GM12891 (cell line): Measurements from ENCODE around the gene MACROH2A1.

Source experiments
- DNase-seq: peaks from one replicate; pipeline ENCODE4 v3.0.0; 2011; ENCODE audit warnings: low spot score; ENCODE audit not compliant: insufficient read length
- FAIRE-seq: peaks from 2 replicates; lab custom pipeline; 2011; peaks lifted over from hg19 to GRCh38; lab: Jason Lieb, UNC
- PAX5 ChIP-seq: IDR thresholded peaks from 2 replicates; pipeline ENCODE4 v1.6.1; 2011; ENCODE audit warnings: low read length, moderate library complexity, mild to moderate bottlenecking; ENCODE audit not compliant: insufficient read depth, severe bottlenecking
- POLR2A ChIP-seq: IDR thresholded peaks from 2 replicates; pipeline ENCODE4 v1.6.1; 2011; ENCODE audit warnings: low read depth, low read length, control low read depth
- POLR2AphosphoS5 ChIP-seq: IDR thresholded peaks from 2 replicates; pipeline ENCODE4 v1.6.1; 2011; ENCODE audit warnings: low read depth, low read length, control low read depth
- POU2F2 ChIP-seq: IDR thresholded peaks from 2 replicates; pipeline ENCODE4 v1.6.1; 2011; ENCODE audit warnings: low read depth, mild to moderate bottlenecking, control low read depth, low read length, moderate library complexity
- SPI1 ChIP-seq: IDR thresholded peaks from 2 replicates; pipeline ENCODE4 v1.6.1; 2011; ENCODE audit warnings: low read depth, low read length, control low read depth
- TAF1 ChIP-seq: IDR thresholded peaks from 2 replicates; pipeline ENCODE4 v1.6.1; 2011; ENCODE audit warnings: low read depth, low read length, control low read depth

MACROH2A1 gene

GRCh38 chr5:135296900-135297816 is 101.9 kb downstream of the MACROH2A1 start:
- TF ChIP-seq PAX5 (no peak), SPI1 (no peak), POU2F2 (no peak), POLR2A (no peak), POLR2AphosphoS5 (no peak)
- DNase-seq (no peak), FAIRE-seq (no peak)

- no peak for TF ChIP-seq SPI1
- TF ChIP-seq PAX5: no peak
- TF ChIP-seq POU2F2: no peak
- TF ChIP-seq POLR2AphosphoS5: no peak
- TF ChIP-seq TAF1: no peak
- no peak for TF ChIP-seq POLR2A
- FAIRE-seq: no peak
These were observed 103.2 kb downstream of the MACROH2A1 start for GRCh38 chr5:135295852-135296251.

GRCh38 chr5:135294793-135295192 is 104.2 kb downstream of the MACROH2A1 start:
- TF ChIP-seq POLR2A: no peak
- TF ChIP-seq POLR2AphosphoS5: no peak
- no peak for TF ChIP-seq TAF1
- TF ChIP-seq PAX5: no peak
- no peak for TF ChIP-seq POU2F2
- TF ChIP-seq SPI1: no peak
- DNase-seq (no peak), FAIRE-seq (no peak)

More at GRCh38 chr5:135295852-135296251, 103.2 kb downstream of the MACROH2A1 start:
- no peak for DNase-seq

GRCh38 chr5:135289651-135290050 is 109.4 kb downstream of the MACROH2A1 start:
- no peak for DNase-seq
- no peak for FAIRE-seq
- no peak for TF ChIP-seq POLR2A
- no peak for TF ChIP-seq SPI1
- no peak for TF ChIP-seq PAX5
- no peak for TF ChIP-seq POU2F2
- no peak for TF ChIP-seq TAF1
- no peak for TF ChIP-seq POLR2AphosphoS5

GRCh38 chr5:135287551-135287950 is 111.5 kb downstream of the MACROH2A1 start:
- FAIRE-seq (no peak), DNase-seq (no peak)
- TF ChIP-seq POLR2AphosphoS5 (no peak), POLR2A (no peak), POU2F2 (no peak), TAF1 (no peak), SPI1 (no peak), PAX5 (no peak)
